ENCODE results near the gene KRTAP5-4. TPM values are rescaled to one million over a fixed set of nuclear protein-coding genes. Genes with fewer than 3 reads are reported as not detected.
"Not testable (repeated sequence)": the region's sequence is repeated elsewhere in the genome, so short reads cannot be mapped to it uniquely, and the experiment has no call there.

KRTAP5-4 gene
- not detected for total RNA-seq

GRCh38 chr11:1622086-1622485 lies at the start of gene KRTAP5-4:
TSS of gene KRTAP5-4 (minus strand) at chr11:1622138. CDS start at chr11:1622093, 45 bp downstream.
- TF ChIP-seq POLR2A (IDR thresholded peaks at IDR 0.05) (no peak), CTCF (IDR thresholded peaks at IDR 0.05) (no peak)
- H3K27ac ChIP-seq, result no peak within 1 kb of the TSS
- ATAC-seq (no peak), DNase-seq (no peak)
- no peaks in the 10 kb centered on the region for H3K27me3 ChIP-seq
- H3K36me3 ChIP-seq (replicated peaks in 1 of 2; ENCODE audit: insufficient read depth in 1 of 2, low read depth in 2 of 2), result no peaks in the 10 kb centered on the region
- H3K9me3 ChIP-seq, result no peaks in the 10 kb centered on the region
- WGBS, 2 donors, result 0 to 12% methylated on average over 1 of the region's 1 CpG
- no peak within 1 kb of the TSS for H3K4me3 ChIP-seq
- intact Hi-C loops (cut with DNase I), result no loop called here
- H3K4me1 ChIP-seq, result no peaks in the 10 kb centered on the region

- Histone ChIP-seq H3K9me3 (no peaks in the 10 kb centered on the region), H3K4me3 (no peak overlapping the region), H3K27me3 (no peaks in the 10 kb centered on the region), H3K36me3 (replicated peaks in 1 of 2; ENCODE audit: insufficient read depth in 1 of 2, low read depth in 2 of 2) (no peaks in the 10 kb centered on the region), H3K4me1 (peaks cover 6% of the 10 kb centered on the region), H3K27ac (no peak overlapping the region)
- intact Hi-C loops (cut with DNase I), result no loop called here
- DNase-seq, result no peak
- ATAC-seq, result no peak
- 70 to 77% methylated on average over 11 of the region's 11 CpGs for WGBS, 2 donors
- TF ChIP-seq CTCF (IDR thresholded peaks at IDR 0.05), result no peak
- no peak for TF ChIP-seq POLR2A (IDR thresholded peaks at IDR 0.05)
These were observed 49.7 kb upstream of the KRTAP5-4 start for GRCh38 chr11:1671658-1672057.

GRCh38 chr11:1670905-1671371 lies 49.0 kb upstream of the KRTAP5-4 start:
- WGBS, 2 donors, result 73 to 75% methylated on average over 9 to 11 of the region's 11 CpGs
- TF ChIP-seq CTCF (IDR thresholded peaks at IDR 0.05) (no peak), POLR2A (IDR thresholded peaks at IDR 0.05) (no peak)
- no peaks in the 10 kb centered on the region for H3K27me3 ChIP-seq
- ATAC-seq (no peak), DNase-seq (no peak)
- intact Hi-C loops (cut with DNase I), result no loop called here
- H3K27ac ChIP-seq, result no peak overlapping the region
- H3K4me1 ChIP-seq, result peaks cover 6% of the 10 kb centered on the region
- no peak overlapping the region for H3K4me3 ChIP-seq
- no peaks in the 10 kb centered on the region for H3K9me3 ChIP-seq
- H3K36me3 ChIP-seq (replicated peaks in 1 of 2; ENCODE audit: insufficient read depth in 1 of 2, low read depth in 2 of 2), result no peaks in the 10 kb centered on the region

GRCh38 chr11:1670457-1670856 lies 48.5 kb upstream of the KRTAP5-4 start:
- H3K27ac ChIP-seq; ATAC-seq; H3K9me3 ChIP-seq; H3K4me1 ChIP-seq; H3K27me3 ChIP-seq; intact Hi-C loops (cut with DNase I); DNase-seq; H3K4me3 ChIP-seq; H3K36me3 ChIP-seq (replicated peaks in 1 of 2; ENCODE audit: insufficient read depth in 1 of 2, low read depth in 2 of 2): not testable (repeated sequence)
- 82 to 92% methylated on average over 1 of the region's 1 CpG for WGBS, 2 donors

GRCh38 chr11:1669546-1670218 lies 47.7 kb upstream of the KRTAP5-4 start:
- H3K36me3 ChIP-seq (replicated peaks in 1 of 2; ENCODE audit: insufficient read depth in 1 of 2, low read depth in 2 of 2), result no peaks in the 10 kb centered on the region
- no peak overlapping the region for H3K27ac ChIP-seq
- no peak for DNase-seq
- no peaks in the 10 kb centered on the region for H3K27me3 ChIP-seq
- no peak overlapping the region for H3K4me3 ChIP-seq
- intact Hi-C loops (cut with DNase I), result no loop called here
- TF ChIP-seq CTCF (IDR thresholded peaks at IDR 0.05) (no peak), POLR2A (IDR thresholded peaks at IDR 0.05) (no peak)
- 58 to 60% methylated on average over 19 to 20 of the region's 21 CpGs for WGBS, 2 donors
- H3K9me3 ChIP-seq, result no peaks in the 10 kb centered on the region
- peaks cover 6% of the 10 kb centered on the region for H3K4me1 ChIP-seq
- no peak for ATAC-seq
